CD4-positive, alpha-beta T cell (primary cell): ENCODE measurements around the gene R3HDM4. TPM values are rescaled to one million over a fixed set of nuclear protein-coding genes. Genes with fewer than 3 reads are reported as not detected.

Source experiments
- ATAC-seq: fragments of 200-7000 bp; cut with Tn5 transposase; one replicate; pipeline ENCODE4 v1.10.0; 2022; ENCODE audit warnings: mild to moderate bottlenecking; ENCODE audit not compliant: poor library complexity
- CTCF ChIA-PET: fragments of 350-600 bp; sonication (Branson Sonifier 250); formaldehyde crosslinking; loops from one replicate; lab custom pipeline; 2021; ENCODE audit warnings: antibody characterized with exemption, inconsistent platforms; lab: Charles Lee
- POLR2A ChIA-PET: fragments of 350-600 bp; sonication (Branson Sonifier 250); formaldehyde crosslinking; loops from one replicate; lab custom pipeline; 2021; ENCODE audit warnings: antibody characterized with exemption, inconsistent platforms; lab: Charles Lee
- DNase-seq, 14 experiments: peaks; one replicate each; pipeline ENCODE4 v3.0.0-alpha.2; 2013 to 2020; ENCODE audit warnings: mixed read lengths in 2 of 14
- H3K27ac ChIP-seq, 2 donors: one replicate each; pipeline versions ENCODE4 v1.5.1 to v1.7.0; 2013; ENCODE audit warnings: low read length in 2 of 2, low read depth in 1 of 2, mild to moderate bottlenecking in 1 of 2
- H3K27me3 ChIP-seq, 2 experiments: 1 replicate in 1 of 2; 2 replicates in 1 of 2; pipeline versions ENCODE4 v1.6.1 to v1.7.0; 2013; ENCODE audit warnings: low read length in 2 of 2, control low read depth in 1 of 2, mild to moderate bottlenecking in 1 of 2, moderate library complexity in 1 of 2; ENCODE audit not compliant: insufficient read depth in 2 of 2, control insufficient read depth in 1 of 2
- H3K36me3 ChIP-seq: one replicate; pipeline ENCODE4 v1.6.1; 2013; ENCODE audit warnings: low read length, control low read depth; ENCODE audit not compliant: insufficient read depth
- H3K4me1 ChIP-seq: one replicate; pipeline ENCODE4 v1.6.1; 2013; ENCODE audit warnings: low read length, control low read depth; ENCODE audit not compliant: insufficient read depth
- H3K4me3 ChIP-seq: one replicate; pipeline ENCODE4 v1.5.1; 2013; ENCODE audit warnings: mild to moderate bottlenecking, low read length, moderate library complexity
- H3K9me3 ChIP-seq, 2 experiments: 1 replicate in 1 of 2; 2 replicates in 1 of 2; pipeline versions ENCODE4 v1.6.1 to v1.7.0; 2013; ENCODE audit warnings: low read length in 2 of 2, mild to moderate bottlenecking in 2 of 2, control low read depth in 1 of 2, moderate library complexity in 1 of 2; ENCODE audit not compliant: control insufficient read depth in 1 of 2, insufficient read depth in 1 of 2
- H3K27ac Mint-ChIP-seq: one replicate; pipeline ENCODE4 v1.8.0; 2020; ENCODE audit warnings: mixed read lengths
- H3K27me3 Mint-ChIP-seq: one replicate; pipeline ENCODE4 v1.8.0; 2021; ENCODE audit warnings: mixed read lengths
- H3K36me3 Mint-ChIP-seq: one replicate; pipeline ENCODE4 v1.8.0; 2021; ENCODE audit warnings: low read depth, mixed read lengths
- H3K4me1 Mint-ChIP-seq: one replicate; pipeline ENCODE4 v1.8.0; 2021; ENCODE audit warnings: low read depth, mixed read lengths
- H3K4me3 Mint-ChIP-seq: one replicate; pipeline ENCODE4 v1.8.0; 2020; ENCODE audit warnings: mild to moderate bottlenecking, mixed read lengths
- H3K9me3 Mint-ChIP-seq: one replicate; pipeline ENCODE4 v1.8.0; 2020; ENCODE audit warnings: mixed read lengths
- CTCF ChIP-seq: fragments of 200-600 bp; IDR thresholded peaks from one replicate; pipeline ENCODE4 v1.8.0; 2022; ENCODE audit warnings: antibody characterized with exemption, mild to moderate bottlenecking
- intact Hi-C, 2 experiments: fragments of 100-400 bp; cut with DNase I in 1 of 2; cut with micrococcal nuclease in 1 of 2; formaldehyde crosslinking; loops; one replicate each; pipeline versions ENCODE4 v1.15.1 to v1.9.0; 2023 to 2025; cut with DNase I, micrococcal nuclease
- total RNA-seq, 174 experiments: library from RNA in 2 of 174; stranded (reverse) in 2 of 174; gene quantifications; one replicate each; pipeline ENCODE4 v1.2.3 and lab custom pipeline; 2021 to 2026

The R3HDM4 gene
- total RNA-seq, 2 experiments from 2014 or later = 309 to 313 TPM

GRCh38 chr19:928471-929202 is 15.6 kb upstream of the R3HDM4 start:
- H3K9me3 Mint-ChIP-seq = no peaks in the 10 kb centered on the region
- H3K27me3 Mint-ChIP-seq = no peaks in the 10 kb centered on the region
- TF ChIP-seq CTCF = no peak
- no peak for DNase-seq
- CTCF ChIA-PET = no interaction called here
- Histone ChIP-seq H3K9me3 (no peaks in the 10 kb centered on the region), H3K36me3 (no peaks in the 10 kb centered on the region), H3K4me3 (no peak overlapping the region), H3K27ac (no peak overlapping the region), H3K27me3 (no peaks in the 10 kb centered on the region), H3K4me1 (peaks cover 53% of the 10 kb centered on the region)
- no peak for ATAC-seq
- peak overlapping the region; percentile 48 for H3K4me3 Mint-ChIP-seq
- no peak overlapping the region for H3K27ac Mint-ChIP-seq
- H3K4me1 Mint-ChIP-seq = peaks cover 11% of the 10 kb centered on the region
- H3K36me3 Mint-ChIP-seq = no peaks in the 10 kb centered on the region
- POLR2A ChIA-PET = no interaction called here
- intact Hi-C loops = loop anchor here in 1 of 2 experiments (5.0 kb wide), 1 partner anchor 264 kb away; no protein-coding TSS in a partner anchor

- no peak for TF ChIP-seq CTCF
- ATAC-seq (no peak), DNase-seq (no peak)
- peaks cover 7% of the 10 kb centered on the region for H3K4me1 Mint-ChIP-seq
- H3K36me3 ChIP-seq = no peaks in the 10 kb centered on the region
- no peaks in the 10 kb centered on the region for H3K27me3 Mint-ChIP-seq
- H3K9me3 ChIP-seq = no peaks in the 10 kb centered on the region
- no peaks in the 10 kb centered on the region for H3K27me3 ChIP-seq
- H3K36me3 Mint-ChIP-seq = no peaks in the 10 kb centered on the region
- no peaks in the 10 kb centered on the region for H3K9me3 Mint-ChIP-seq
- ChIA-PET CTCF (interaction anchor here (1.2 kb wide), 1 partner anchor 64 kb away, joined by 3 read pairs; no protein-coding TSS in a partner anchor), POLR2A (no interaction called here)
- intact Hi-C loops = loop anchor here in 1 of 2 experiments (5.0 kb wide), 1 partner anchor 264 kb away; no protein-coding TSS in a partner anchor
- H3K27ac ChIP-seq = no peak overlapping the region
- peak overlapping the region; percentile 48 for H3K4me3 Mint-ChIP-seq
- H3K4me1 ChIP-seq = peaks cover 46% of the 10 kb centered on the region
- no peak overlapping the region for H3K27ac Mint-ChIP-seq
- no peak overlapping the region for H3K4me3 ChIP-seq
These were observed 14.9 kb upstream of the R3HDM4 start for GRCh38 chr19:927780-928401.

GRCh38 chr19:927351-927779 is 14.3 kb upstream of the R3HDM4 start:
- H3K27ac ChIP-seq = no peak overlapping the region
- H3K4me3 ChIP-seq = peak overlapping the region; percentile 83
- POLR2A ChIA-PET = interaction anchor here (0.7 kb wide), 1 partner anchor 50 kb away, joined by 3 read pairs; no protein-coding TSS in a partner anchor
- TF ChIP-seq CTCF = no peak
- intact Hi-C loops = loop anchor here in 1 of 2 experiments (5.0 kb wide), 1 partner anchor 265 kb away; no protein-coding TSS in a partner anchor
- no peaks in the 10 kb centered on the region for H3K27me3 Mint-ChIP-seq
- H3K4me1 Mint-ChIP-seq = peaks cover 4% of the 10 kb centered on the region
- no peaks in the 10 kb centered on the region for H3K36me3 ChIP-seq
- CTCF ChIA-PET = interaction anchor here (1.2 kb wide), 1 partner anchor 64 kb away, joined by 3 read pairs; no protein-coding TSS in a partner anchor
- no peaks in the 10 kb centered on the region for H3K27me3 ChIP-seq
- H3K36me3 Mint-ChIP-seq = no peaks in the 10 kb centered on the region
- H3K9me3 Mint-ChIP-seq = no peaks in the 10 kb centered on the region
- DNase-seq = peak in 1 of 14 experiments; percentile 49
- no peaks in the 10 kb centered on the region for H3K9me3 ChIP-seq
- ATAC-seq = no peak
- peaks cover 41% of the 10 kb centered on the region for H3K4me1 ChIP-seq
- peak overlapping the region; percentile 48 for H3K4me3 Mint-ChIP-seq
- no peak overlapping the region for H3K27ac Mint-ChIP-seq
